ENCODE results near the gene NMT1.

NMT1 gene

GRCh38 chr17:45143094-45143670 is 82.1 kb downstream of the NMT1 start:
- H3K9me3 ChIP-seq (ENCODE audit: low read depth, low read length), result no peaks in the 10 kb centered on the region
- DNase-seq (ENCODE audit: low read depth, low spot score), result no peak
- H3K27ac ChIP-seq, result no peak overlapping the region
- no peak for TF ChIP-seq POLR2AphosphoS5 (IDR thresholded peaks at IDR 0.05; ENCODE audit: borderline replicate concordance, low read depth, low read length)
- no peak for TF ChIP-seq EZH2 (IDR thresholded peaks at IDR 0.05)
- no peak for TF ChIP-seq FOXP2 (optimal IDR thresholded peaks at IDR 0.05; ENCODE audit: control extremely low read depth, extremely low read length, insufficient read depth)
- H3K36me3 ChIP-seq (ENCODE audit: insufficient read depth, low read length), result no peaks in the 10 kb centered on the region
- H3K9ac ChIP-seq (ENCODE audit: insufficient read length), result peak overlapping the region; percentile 26
- no peak overlapping the region for H3K4me3 ChIP-seq

GRCh38 chr17:45143767-45144198 is 82.7 kb downstream of the NMT1 start:
- Histone ChIP-seq H3K4me3 (no peak overlapping the region), H3K9me3 (ENCODE audit: low read depth, low read length) (no peaks in the 10 kb centered on the region), H3K27ac (no peak overlapping the region), H3K9ac (ENCODE audit: insufficient read length) (peak overlapping the region; percentile 26), H3K36me3 (ENCODE audit: insufficient read depth, low read length) (no peaks in the 10 kb centered on the region)
- DNase-seq (ENCODE audit: low read depth, low spot score), result no peak
- TF ChIP-seq FOXP2 (optimal IDR thresholded peaks at IDR 0.05; ENCODE audit: control extremely low read depth, extremely low read length, insufficient read depth), result no peak
- TF ChIP-seq EZH2 (IDR thresholded peaks at IDR 0.05), result no peak
- no peak for TF ChIP-seq POLR2AphosphoS5 (IDR thresholded peaks at IDR 0.05; ENCODE audit: borderline replicate concordance, low read depth, low read length)

- no peaks in the 10 kb centered on the region for H3K36me3 ChIP-seq (ENCODE audit: insufficient read depth, low read length)
- no peak overlapping the region for H3K4me3 ChIP-seq
- H3K9ac ChIP-seq (ENCODE audit: insufficient read length), result no peak overlapping the region
- DNase-seq (ENCODE audit: low read depth, low spot score), result no peak
- H3K9me3 ChIP-seq (ENCODE audit: low read depth, low read length), result no peaks in the 10 kb centered on the region
- no peak overlapping the region for H3K27ac ChIP-seq
- TF ChIP-seq POLR2AphosphoS5 (IDR thresholded peaks at IDR 0.05; ENCODE audit: borderline replicate concordance, low read depth, low read length), result no peak
- no peak for TF ChIP-seq EZH2 (IDR thresholded peaks at IDR 0.05)
- no peak for TF ChIP-seq FOXP2 (optimal IDR thresholded peaks at IDR 0.05; ENCODE audit: control extremely low read depth, extremely low read length, insufficient read depth)
These were observed 83.3 kb downstream of the NMT1 start for GRCh38 chr17:45144199-45145034.

- TF ChIP-seq FOXP2 (optimal IDR thresholded peaks at IDR 0.05; ENCODE audit: control extremely low read depth, extremely low read length, insufficient read depth) (no peak), EZH2 (IDR thresholded peaks at IDR 0.05) (no peak), POLR2AphosphoS5 (IDR thresholded peaks at IDR 0.05; ENCODE audit: borderline replicate concordance, low read depth, low read length) (no peak)
These were observed 83.9 kb downstream of the NMT1 start for GRCh38 chr17:45145035-45145389.

GRCh38 chr17:45146166-45146565 is 85.0 kb downstream of the NMT1 start:
- Histone ChIP-seq H3K4me3 (no peak overlapping the region), H3K36me3 (ENCODE audit: insufficient read depth, low read length) (no peaks in the 10 kb centered on the region), H3K9me3 (ENCODE audit: low read depth, low read length) (no peaks in the 10 kb centered on the region), H3K27ac (0 out of 2 replicates have a peak overlapping the region, but pooled peaks have one; percentile 43), H3K9ac (ENCODE audit: insufficient read length) (no peak overlapping the region)
- no peak for TF ChIP-seq POLR2AphosphoS5 (IDR thresholded peaks at IDR 0.05; ENCODE audit: borderline replicate concordance, low read depth, low read length)
- no peak for TF ChIP-seq FOXP2 (optimal IDR thresholded peaks at IDR 0.05; ENCODE audit: control extremely low read depth, extremely low read length, insufficient read depth)
- TF ChIP-seq EZH2 (IDR thresholded peaks at IDR 0.05), result no peak
- no peak for DNase-seq (ENCODE audit: low read depth, low spot score)

More at GRCh38 chr17:45145035-45145389, 83.9 kb downstream of the NMT1 start:
- H3K9me3 ChIP-seq (ENCODE audit: low read depth, low read length), result no peaks in the 10 kb centered on the region
- no peak for DNase-seq (ENCODE audit: low read depth, low spot score)
- no peak overlapping the region for H3K9ac ChIP-seq (ENCODE audit: insufficient read length)
- H3K36me3 ChIP-seq (ENCODE audit: insufficient read depth, low read length), result no peaks in the 10 kb centered on the region
- no peak overlapping the region for H3K4me3 ChIP-seq
- H3K27ac ChIP-seq, result no peak overlapping the region

- Histone ChIP-seq H3K4me3 (peak overlapping the region; percentile 88), H3K9ac (ENCODE audit: insufficient read length) (peak overlapping the region; percentile 100), H3K27ac (peak overlapping the region; percentile 100; the same call in 1 of the 2 replicates), H3K36me3 (ENCODE audit: insufficient read depth, low read length) (no peaks in the 10 kb centered on the region), H3K9me3 (ENCODE audit: low read depth, low read length) (no peaks in the 10 kb centered on the region)
- DNase-seq (ENCODE audit: low read depth, low spot score), result no peak
- TF ChIP-seq FOXP2 (optimal IDR thresholded peaks at IDR 0.05; ENCODE audit: control extremely low read depth, extremely low read length, insufficient read depth) (no peak), EZH2 (IDR thresholded peaks at IDR 0.05) (no peak), POLR2AphosphoS5 (IDR thresholded peaks at IDR 0.05; ENCODE audit: borderline replicate concordance, low read depth, low read length) (no peak; the same call in 1 of the 2 replicates)
These were observed 85.4 kb downstream of the NMT1 start for GRCh38 chr17:45146592-45146889.

GRCh38 chr17:45146890-45147580 is 85.9 kb downstream of the NMT1 start:
- DNase-seq (ENCODE audit: low read depth, low spot score), result no peak
- H3K27ac ChIP-seq, result peak overlapping the region; percentile 100
- TF ChIP-seq POLR2AphosphoS5 (IDR thresholded peaks at IDR 0.05; ENCODE audit: borderline replicate concordance, low read depth, low read length) (no peak), EZH2 (IDR thresholded peaks at IDR 0.05) (no peak), FOXP2 (optimal IDR thresholded peaks at IDR 0.05; ENCODE audit: control extremely low read depth, extremely low read length, insufficient read depth) (no peak)

GRCh38 chr17:45147581-45148182 is 86.6 kb downstream of the NMT1 start:
- Histone ChIP-seq H3K36me3 (ENCODE audit: insufficient read depth, low read length) (no peaks in the 10 kb centered on the region), H3K9ac (ENCODE audit: insufficient read length) (peak overlapping the region; percentile 100), H3K27ac (peak overlapping the region; percentile 100)

More at GRCh38 chr17:45146890-45147580, 85.9 kb downstream of the NMT1 start:
- Histone ChIP-seq H3K9me3 (ENCODE audit: low read depth, low read length) (no peaks in the 10 kb centered on the region), H3K9ac (ENCODE audit: insufficient read length) (peak overlapping the region; percentile 100), H3K4me3 (peak overlapping the region; percentile 88), H3K36me3 (ENCODE audit: insufficient read depth, low read length) (no peaks in the 10 kb centered on the region)

More at GRCh38 chr17:45147581-45148182, 86.6 kb downstream of the NMT1 start:
- H3K4me3 ChIP-seq, result peak overlapping the region; percentile 88
- TF ChIP-seq FOXP2 (optimal IDR thresholded peaks at IDR 0.05; ENCODE audit: control extremely low read depth, extremely low read length, insufficient read depth), result peak; percentile 100
- peak; percentile 35 for TF ChIP-seq POLR2AphosphoS5 (IDR thresholded peaks at IDR 0.05; ENCODE audit: borderline replicate concordance, low read depth, low read length)
- no peak for TF ChIP-seq EZH2 (IDR thresholded peaks at IDR 0.05)
- peak; percentile 99 for DNase-seq (ENCODE audit: low read depth, low spot score)
- H3K9me3 ChIP-seq (ENCODE audit: low read depth, low read length), result no peaks in the 10 kb centered on the region
